NK-92 (cell line): ENCODE data around the gene PRKCZ.

Experiments
- DNase-seq: peaks from one replicate; lab custom pipeline; 2025; ENCODE audit not compliant: unreplicated experiment; lab: John Stamatoyannopoulos, UW

Gene PRKCZ

DNA sequence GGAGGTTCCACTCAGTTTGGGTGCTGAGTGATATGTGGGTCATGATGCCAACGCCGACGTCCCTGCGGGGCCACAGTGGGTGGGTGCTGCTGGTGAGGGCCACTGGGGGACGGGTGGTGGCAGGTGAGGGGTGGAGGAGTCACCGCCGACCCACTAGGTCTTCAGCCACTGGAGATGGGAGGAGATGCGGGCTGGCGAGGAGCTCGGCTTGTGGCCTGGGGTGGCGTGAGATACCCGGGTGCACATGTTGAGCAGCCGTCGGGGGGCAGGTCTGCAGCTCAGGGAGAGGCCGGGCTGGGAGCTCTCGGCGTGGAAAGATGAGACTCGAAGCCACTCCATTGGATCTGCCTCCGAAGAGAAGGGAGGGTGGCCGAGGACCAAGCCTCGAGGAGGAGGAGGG, 103.8 kb downstream of the PRKCZ start:
- DNase-seq = no peak

DNA sequence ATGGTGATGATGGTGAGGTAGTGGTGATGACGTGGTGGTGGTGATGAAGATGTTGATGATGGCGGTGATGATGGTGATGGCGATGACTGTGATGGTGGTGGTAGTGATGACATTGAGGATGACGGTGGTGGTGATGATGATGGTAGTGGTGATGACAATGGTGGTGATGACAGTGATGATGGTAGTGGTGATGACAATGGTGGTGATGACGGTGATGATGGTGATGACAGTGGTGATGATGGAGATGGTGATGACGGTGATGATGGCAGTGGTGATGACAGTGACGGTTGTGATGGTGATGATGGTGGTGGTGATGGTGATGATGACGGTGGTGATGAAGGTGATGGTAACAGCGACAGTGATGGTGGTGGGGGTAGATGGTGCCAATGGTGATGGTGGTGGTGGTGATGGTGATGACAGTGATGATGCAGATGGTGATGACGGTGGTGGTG, 105.0 kb downstream of the PRKCZ start:
- no peak for DNase-seq

GRCh38 chr1:2155788-2156187, 105.6 kb downstream of the PRKCZ start:
- DNase-seq = no peak

- DNase-seq = no peak
Observed at GRCh38 chr1:2156866-2157265, 106.7 kb downstream of the PRKCZ start.

DNA sequence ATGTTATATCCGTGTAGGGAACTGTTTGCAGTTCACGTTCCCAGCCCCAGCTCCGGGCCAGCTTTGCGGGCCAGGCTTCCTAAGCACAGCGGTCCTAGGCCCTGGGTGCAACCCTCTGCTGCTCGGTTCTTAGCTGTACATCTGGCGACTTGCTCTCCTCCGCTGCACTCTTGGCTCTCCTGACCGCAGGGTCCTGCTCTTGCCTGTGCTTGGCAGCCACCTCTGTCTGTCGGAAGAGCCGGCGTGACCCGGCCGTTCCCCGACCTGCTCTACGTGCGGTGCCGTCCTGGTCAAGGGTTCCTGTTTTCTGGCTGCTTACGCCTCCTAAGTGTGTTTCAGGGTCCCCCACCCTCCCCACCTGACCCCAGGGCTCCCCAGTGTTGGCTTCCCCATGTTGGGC, 107.6 kb downstream of the PRKCZ start:
- DNase-seq = no peak

DNA sequence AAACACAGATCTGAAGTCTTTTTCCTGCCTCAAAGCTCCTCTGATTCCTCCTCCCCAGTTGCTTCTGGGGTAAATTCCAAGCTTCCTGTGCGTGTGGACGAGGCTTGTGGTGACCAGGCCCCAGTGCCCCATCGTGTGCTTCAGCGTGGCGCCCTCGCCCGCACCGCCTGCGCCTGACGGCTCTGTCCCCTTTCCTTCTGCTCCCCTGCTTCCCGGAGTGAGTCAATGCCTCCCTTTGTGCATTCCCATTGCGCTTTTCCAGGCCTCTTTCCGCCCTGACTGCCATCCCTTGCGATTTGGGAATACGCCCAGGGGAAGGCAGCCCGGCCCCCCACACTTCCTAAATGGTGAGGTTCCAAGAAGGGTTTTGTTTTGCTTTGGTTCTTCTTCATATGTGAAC, 108.1 kb downstream of the PRKCZ start:
- no peak for DNase-seq

DNA sequence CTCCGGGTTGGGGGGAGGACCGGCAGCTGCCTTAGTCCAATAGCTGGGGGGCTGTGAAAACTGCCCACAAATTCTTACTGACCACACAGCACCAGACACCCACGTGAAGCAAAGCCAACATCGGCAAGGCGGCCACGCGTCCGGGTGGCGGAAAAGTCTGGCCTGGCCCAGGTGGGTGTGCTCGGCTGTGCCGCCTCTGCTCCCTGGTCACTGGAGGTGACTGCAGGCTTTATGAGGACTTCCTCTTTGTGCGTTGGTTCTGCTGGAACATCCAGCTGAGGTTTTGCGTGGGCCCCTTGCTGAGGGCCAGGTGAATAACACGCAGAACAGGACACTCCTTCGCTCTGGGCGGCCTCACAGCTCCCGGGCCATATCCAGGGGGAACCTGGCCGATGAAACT, 108.9 kb downstream of the PRKCZ start:
- DNase-seq = no peak

DNA sequence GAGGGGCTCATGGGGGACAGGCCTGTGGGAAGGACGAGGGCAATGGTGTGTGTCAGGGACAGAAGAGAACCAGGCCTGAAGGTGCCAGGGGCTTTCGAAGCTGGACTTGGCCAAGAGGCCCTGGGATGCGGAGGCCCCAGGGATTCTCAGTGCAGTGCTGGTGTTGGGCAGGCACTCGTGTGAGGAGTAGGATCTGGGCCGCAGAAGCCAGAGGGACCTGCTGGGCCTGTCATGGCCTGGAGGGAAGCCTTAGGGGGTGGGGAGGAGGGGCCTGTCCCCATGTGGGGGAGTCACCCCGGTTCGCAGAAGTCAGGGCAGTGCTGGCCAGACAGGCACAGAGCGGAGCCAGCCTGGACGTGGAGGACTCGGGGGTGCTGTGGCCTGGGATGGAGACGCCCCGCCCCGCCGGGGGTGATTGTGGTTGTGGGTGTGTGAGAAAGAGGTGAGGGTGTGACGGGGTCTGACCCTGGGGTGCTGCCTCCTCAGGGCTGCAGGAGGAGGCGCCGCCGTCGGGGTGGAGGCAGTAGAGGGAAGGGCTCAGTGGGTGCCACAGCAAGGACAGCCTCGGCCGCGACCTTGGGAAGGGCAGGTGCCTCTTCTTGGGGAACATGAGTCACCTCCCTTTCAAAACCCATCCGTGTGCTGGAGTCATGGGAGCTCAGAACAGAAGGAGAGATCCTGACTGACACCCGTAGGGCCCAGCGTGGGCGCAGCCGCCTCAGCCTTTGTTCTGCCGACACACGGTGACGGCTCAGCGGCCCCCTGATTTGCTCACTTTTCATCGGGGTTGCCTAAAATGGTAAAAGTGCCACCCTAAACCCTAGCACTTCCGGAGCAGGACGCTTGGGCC, 110.5 kb downstream of the PRKCZ start:
- no peak for DNase-seq

DNA sequence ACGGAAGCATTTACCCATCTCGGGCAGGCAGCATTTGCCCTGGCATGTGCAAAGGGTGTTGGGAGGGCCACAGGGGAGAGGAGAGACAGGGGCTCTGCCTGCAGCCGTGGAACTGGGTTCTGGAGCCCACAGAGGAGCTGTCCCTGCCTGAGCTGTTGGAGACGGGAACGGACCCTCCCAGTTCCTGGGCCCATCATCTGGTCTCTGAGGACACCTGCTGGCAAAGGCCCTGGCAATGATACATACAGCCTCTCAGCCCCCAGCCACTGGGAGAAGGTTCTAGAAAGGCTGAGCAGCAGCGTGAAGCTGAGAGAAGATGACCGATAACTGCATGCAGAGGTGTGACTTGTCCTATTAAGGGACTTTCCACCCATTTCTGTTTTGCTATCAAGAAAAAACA, 113.0 kb downstream of the PRKCZ start:
- no peak for DNase-seq

DNA sequence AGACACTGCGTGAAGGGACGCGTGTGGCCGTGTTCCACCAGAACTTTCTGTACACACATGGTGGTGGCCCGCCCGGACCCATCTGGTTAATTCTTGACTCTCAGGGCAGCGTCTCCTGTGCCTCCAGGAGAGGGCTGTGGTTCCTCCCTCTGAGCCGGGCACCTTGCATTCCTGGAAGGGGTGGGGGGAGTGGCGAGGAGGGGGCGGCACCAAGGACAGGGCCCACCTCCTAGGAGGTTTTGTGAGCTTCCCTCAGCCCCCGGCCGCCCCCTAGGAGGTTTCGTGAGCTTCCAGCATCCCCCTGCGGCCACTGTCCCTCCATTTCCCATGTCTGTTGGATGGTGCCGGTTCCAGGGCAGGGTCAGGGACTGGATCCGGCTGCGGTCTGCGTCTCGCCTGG, 115.4 kb downstream of the PRKCZ start:
- DNase-seq = no peak

DNA sequence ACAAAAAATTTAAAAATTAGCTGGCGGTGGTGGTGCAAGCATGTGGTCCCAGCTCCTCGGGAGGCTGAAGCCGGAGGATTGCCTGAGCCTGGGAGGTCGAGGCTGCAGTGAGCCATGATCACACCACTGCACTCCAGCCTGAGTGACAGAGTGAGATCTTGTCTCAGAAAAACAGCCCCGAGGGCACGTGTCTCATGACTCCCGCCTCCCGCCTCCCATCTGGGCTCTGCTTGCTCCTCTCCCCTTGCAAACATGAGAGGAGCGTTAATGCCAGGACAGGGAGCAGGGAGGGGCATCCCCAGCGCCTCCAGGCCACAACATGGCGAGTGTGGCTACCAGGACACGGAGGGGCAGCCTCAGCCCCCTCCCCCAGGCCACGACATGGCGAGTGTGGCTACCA, 116.0 kb downstream of the PRKCZ start:
- DNase-seq = no peak

DNA sequence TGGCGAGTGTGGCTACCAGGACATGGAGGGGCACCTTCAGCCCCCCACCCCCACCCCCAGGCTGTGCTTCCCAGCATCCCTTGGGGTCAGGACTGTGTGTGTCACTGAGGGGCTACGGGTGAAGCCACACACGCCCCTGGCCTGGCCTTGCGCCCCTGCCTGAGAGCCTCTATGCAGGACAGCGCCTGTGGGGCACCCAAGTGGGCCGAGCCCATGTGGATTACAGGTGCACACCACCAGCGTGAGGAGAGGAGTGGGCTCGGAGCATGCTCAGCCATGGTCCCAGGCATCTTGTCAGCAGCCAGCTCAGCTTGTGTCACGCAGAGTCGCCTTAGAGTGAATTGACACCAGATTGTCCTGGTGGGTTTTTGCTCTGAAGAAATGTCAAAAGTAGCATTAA, 116.5 kb downstream of the PRKCZ start:
- DNase-seq = no peak

DNA sequence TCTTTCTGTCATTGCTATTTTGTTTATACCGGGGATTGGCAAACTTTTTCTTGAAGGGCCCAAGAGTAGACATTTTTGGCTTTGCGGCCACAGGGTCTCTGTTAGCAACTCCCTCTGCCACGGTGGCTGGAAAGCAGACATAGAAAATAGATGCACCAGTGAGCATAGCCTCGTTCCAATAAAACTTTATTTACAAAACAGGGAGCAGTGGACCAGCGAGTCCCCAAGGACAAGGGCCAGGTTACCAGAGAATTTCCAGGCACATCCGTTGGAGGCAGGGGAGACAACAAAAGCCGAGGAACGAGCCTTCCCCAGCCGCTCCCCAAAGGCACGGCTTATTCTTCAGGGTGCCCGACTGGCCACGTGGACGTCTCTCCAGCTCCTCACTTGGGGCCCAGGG, 117.9 kb downstream of the PRKCZ start:
- DNase-seq = no peak

DNA sequence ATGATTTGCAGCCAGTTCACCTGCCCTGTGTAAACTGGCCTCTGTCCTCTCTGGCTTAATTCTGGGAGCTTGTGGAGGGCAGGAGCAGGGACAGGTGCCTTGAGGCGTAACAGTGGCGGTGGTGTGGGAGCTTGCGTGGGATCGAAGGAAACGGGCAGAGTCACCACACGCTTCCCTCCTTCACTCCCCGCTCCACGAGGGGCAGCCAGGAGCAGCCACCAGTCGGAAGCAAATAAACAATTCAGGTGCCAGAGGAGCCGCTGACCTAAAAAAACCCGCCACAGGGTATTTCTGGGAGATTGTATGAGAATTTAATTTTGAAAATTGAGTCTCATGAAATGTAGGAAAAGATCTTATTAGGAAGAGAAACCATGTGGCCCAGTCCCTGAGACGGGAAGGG, 118.3 kb downstream of the PRKCZ start:
- DNase-seq = no peak

GRCh38 chr1:2169200-2169836, 119.1 kb downstream of the PRKCZ start:
- DNase-seq = no peak

GRCh38 chr1:2170211-2170610, 120.0 kb downstream of the PRKCZ start:
- no peak for DNase-seq

- no peak for DNase-seq
Observed at GRCh38 chr1:2172012-2172411, 121.8 kb downstream of the PRKCZ start.

GRCh38 chr1:2172551-2173146, 122.4 kb downstream of the PRKCZ start:
- DNase-seq = no peak

- no peak for DNase-seq
Observed at GRCh38 chr1:2173546-2174347, 123.5 kb downstream of the PRKCZ start.

- no peak for DNase-seq
Observed at GRCh38 chr1:2174348-2175054, 124.3 kb downstream of the PRKCZ start.

- DNase-seq = no peak
Observed at GRCh38 chr1:2175055-2175414, 124.8 kb downstream of the PRKCZ start.
